H1 (cell line): Measurements from ENCODE around the gene NGEF. TPM values are rescaled to one million over a fixed set of nuclear protein-coding genes. Genes with fewer than 3 reads are reported as not detected.

Source experiments
- CTCF ChIA-PET: fragments of 300-600 bp; sonication (Branson Sonifier 250); formaldehyde crosslinking; loops from one replicate; lab custom pipeline; 2021; ENCODE audit not compliant: partially characterized antibody; lab: Charles Lee
- POLR2A ChIA-PET: fragments of 300-600 bp; sonication (Branson Sonifier 250); formaldehyde crosslinking; loops from one replicate; lab custom pipeline; 2021; ENCODE audit warnings: inconsistent platforms; ENCODE audit not compliant: partially characterized antibody; lab: Charles Lee
- DNase-seq, 2 experiments: peaks; one replicate each; pipeline versions ENCODE4 v3.0.0 to v3.0.0-alpha.2; 2010 to 2022; ENCODE audit warnings: low spot score in 2 of 2, low read depth in 1 of 2, mixed read lengths in 1 of 2
- FAIRE-seq: peaks from 2 replicates; lab custom pipeline; 2011; peaks lifted over from hg19 to GRCh38; lab: Jason Lieb, UNC
- H2AFZ ChIP-seq: 2 replicates; pipeline ENCODE4 v1.8.1; 2012; ENCODE audit warnings: low read length, inconsistent platforms
- H2AK5ac ChIP-seq: 2 replicates; pipeline ENCODE4 v1.6.1; 2013; ENCODE audit warnings: low read depth, low read length
- H2BK120ac ChIP-seq: replicated peaks from 2 replicates; pipeline ENCODE3; 2013; ENCODE audit warnings: low read depth, low read length, inconsistent platforms
- H2BK12ac ChIP-seq: 2 replicates; pipeline ENCODE4 v1.6.1; 2013; ENCODE audit warnings: low read depth, low read length
- H2BK15ac ChIP-seq: 2 replicates; pipeline ENCODE4 v1.6.1; 2013; ENCODE audit warnings: low read length
- H2BK20ac ChIP-seq: 2 replicates; pipeline ENCODE4 v1.6.1; 2013; ENCODE audit warnings: low read length
- H2BK5ac ChIP-seq: 2 replicates; pipeline ENCODE4 v1.6.1; 2013; ENCODE audit warnings: low read depth, low read length
- H3K14ac ChIP-seq: 2 replicates; pipeline ENCODE4 v1.6.1; 2013; ENCODE audit warnings: inconsistent platforms; ENCODE audit not compliant: insufficient read length
- H3K18ac ChIP-seq: 2 replicates; pipeline ENCODE4 v1.6.1; 2013; ENCODE audit warnings: low read length; ENCODE audit errors: extremely low read depth
- H3K23ac ChIP-seq: 2 replicates; pipeline ENCODE4 v1.6.1; 2013; ENCODE audit warnings: inconsistent platforms; ENCODE audit not compliant: insufficient read length
- H3K23me2 ChIP-seq: 2 replicates; pipeline ENCODE4 v1.6.1; 2013; ENCODE audit warnings: low read depth, low read length
- H3K27ac ChIP-seq: 2 replicates; pipeline ENCODE4 v1.6.1; 2011; ENCODE audit warnings: low read depth, low read length, inconsistent platforms
- H3K27me3 ChIP-seq, 4 experiments: replicated peaks in 1 of 4; 1 replicate in 1 of 4; 2 replicates in 3 of 4; pipeline versions ENCODE4 v1.6.1 to v1.8.1; 2011 to 2013; ENCODE audit warnings: low read length in 3 of 4, mild to moderate bottlenecking in 3 of 4, inconsistent platforms in 2 of 4, mixed read lengths in 2 of 4, moderate library complexity in 1 of 4; ENCODE audit not compliant: control insufficient read depth in 3 of 4, insufficient read depth in 3 of 4; ENCODE audit errors: extremely low read depth in 1 of 4
- H3K36me3 ChIP-seq, 4 experiments: 2 replicates each; pipeline versions ENCODE4 v1.6.1 to v1.8.1; 2011 to 2013; ENCODE audit warnings: mild to moderate bottlenecking in 4 of 4, low read length in 3 of 4, moderate library complexity in 2 of 4, control low read depth in 1 of 4, inconsistent platforms in 1 of 4; ENCODE audit not compliant: insufficient read depth in 4 of 4, control insufficient read depth in 2 of 4
- H3K4ac ChIP-seq: replicated peaks from 2 replicates; pipeline ENCODE3; 2013; ENCODE audit warnings: low read length, low read depth, mixed read lengths, inconsistent platforms; ENCODE audit not compliant: insufficient read length
- H3K4me1 ChIP-seq, 4 experiments: replicated peaks in 1 of 4; 1 replicate in 1 of 4; 2 replicates in 3 of 4; pipeline versions ENCODE4 v1.6.1 to v1.8.1; 2011 to 2013; ENCODE audit warnings: low read length in 3 of 4, inconsistent platforms in 2 of 4, mixed read lengths in 1 of 4; ENCODE audit not compliant: insufficient read depth in 4 of 4, control insufficient read depth in 3 of 4
- H3K4me2 ChIP-seq, 2 experiments: 2 replicates each; pipeline versions ENCODE4 v1.6.1 to v1.8.1; 2011 to 2013; ENCODE audit warnings: low read depth in 2 of 2, low read length in 2 of 2, control low read depth in 1 of 2, inconsistent platforms in 1 of 2, mild to moderate bottlenecking in 1 of 2; ENCODE audit not compliant: insufficient read depth in 1 of 2
- H3K4me3 ChIP-seq, 4 experiments: fragments of 200-600, 300-600 bp in 1 of 4; sonication (generic), shearing (Covaris generic), sonication (Bioruptor Twin) in 1 of 4; 2 replicates each; pipeline versions ENCODE4 v1.5.1 to v1.8.1; 2011 to 2016; ENCODE audit warnings: low read length in 4 of 4, low read depth in 3 of 4, control low read depth in 2 of 4, inconsistent platforms in 2 of 4, mild to moderate bottlenecking in 2 of 4, mixed read lengths in 1 of 4, moderate library complexity in 1 of 4; ENCODE audit not compliant: insufficient read depth in 2 of 4; ENCODE audit errors: extremely low read depth in 1 of 4
- H3K56ac ChIP-seq: replicated peaks from 2 replicates; pipeline ENCODE3; 2013; ENCODE audit warnings: low read depth, mild to moderate bottlenecking, mixed read lengths, low read length, inconsistent platforms; ENCODE audit not compliant: insufficient read length
- H3K79me1 ChIP-seq: 2 replicates; pipeline ENCODE4 v1.6.1; 2013; ENCODE audit warnings: low read depth, low read length, control low read depth
- H3K79me2 ChIP-seq, 2 experiments: 2 replicates each; pipeline versions ENCODE4 v1.6.1 to v1.8.1; 2012 to 2013; ENCODE audit warnings: low read length in 2 of 2, mild to moderate bottlenecking in 2 of 2, inconsistent platforms in 1 of 2; ENCODE audit not compliant: insufficient read depth in 2 of 2, control insufficient read depth in 1 of 2
- H3K9ac ChIP-seq, 4 experiments: replicated peaks in 1 of 4; 1 replicate in 1 of 4; 2 replicates in 3 of 4; pipeline versions ENCODE4 v1.6.1 to v1.8.1; 2011 to 2013; ENCODE audit warnings: low read depth in 3 of 4, low read length in 3 of 4, control low read depth in 2 of 4, mild to moderate bottlenecking in 2 of 4, moderate library complexity in 2 of 4, inconsistent platforms in 1 of 4; ENCODE audit errors: extremely low read depth in 1 of 4
- H3K9me3 ChIP-seq, 2 experiments: 2 replicates each; pipeline versions ENCODE4 v1.6.1 to v1.8.1; 2012 to 2013; ENCODE audit warnings: mild to moderate bottlenecking in 2 of 2, moderate library complexity in 2 of 2, control low read depth in 1 of 2, inconsistent platforms in 1 of 2, low read depth in 1 of 2, low read length in 1 of 2, mixed read lengths in 1 of 2; ENCODE audit not compliant: insufficient read depth in 2 of 2
- H4K20me1 ChIP-seq, 2 experiments: replicated peaks in 1 of 2; 2 replicates each; pipeline versions ENCODE3 to v1.8.1; 2011 to 2013; ENCODE audit warnings: inconsistent platforms in 2 of 2, low read length in 2 of 2, mild to moderate bottlenecking in 1 of 2; ENCODE audit not compliant: insufficient read depth in 2 of 2, control insufficient read depth in 1 of 2
- H4K5ac ChIP-seq: 2 replicates; pipeline ENCODE4 v1.6.1; 2013; ENCODE audit warnings: low read length, low read depth, mixed read lengths, inconsistent platforms; ENCODE audit not compliant: insufficient read length
- H4K8ac ChIP-seq: 2 replicates; pipeline ENCODE4 v1.8.0; 2013; ENCODE audit warnings: mild to moderate bottlenecking, moderate library complexity, low read length, inconsistent platforms; ENCODE audit not compliant: insufficient read depth; ENCODE audit errors: extremely low read depth
- H4K91ac ChIP-seq: replicated peaks from 2 replicates; pipeline ENCODE3; 2013; ENCODE audit warnings: low read length, mixed read lengths, inconsistent platforms; ENCODE audit not compliant: insufficient read length
- BCL11A ChIP-seq, 2 experiments: IDR thresholded peaks; one replicate each; pipeline ENCODE4 v1.6.1; 2011; ENCODE audit warnings: low read depth in 2 of 2, low read length in 2 of 2, mild to moderate bottlenecking in 2 of 2
- CREB1 ChIP-seq: IDR thresholded peaks from 2 replicates; pipeline ENCODE4 v1.6.1; 2012; ENCODE audit warnings: inconsistent platforms
- HDAC6 ChIP-seq: IDR thresholded peaks from one replicate; pipeline ENCODE4 v1.7.1; 2012; ENCODE audit warnings: low read depth, mild to moderate bottlenecking, inconsistent platforms, low read length, moderate library complexity
- JUND ChIP-seq: IDR thresholded peaks from 2 replicates; pipeline ENCODE4 v1.6.1; 2011; ENCODE audit warnings: mild to moderate bottlenecking, improper control_type of control experiment, low read length
- PHF8 ChIP-seq: fragments of 200-600 bp; sonication (generic); conservative IDR thresholded peaks from 2 replicates; pipeline ENCODE4 v1.7.1; 2012; ENCODE audit warnings: low read depth, mild to moderate bottlenecking, inconsistent platforms, low read length, moderate library complexity
- POU5F1 ChIP-seq: IDR thresholded peaks from 2 replicates; pipeline ENCODE4 v1.6.1; 2011; ENCODE audit warnings: low read depth, mild to moderate bottlenecking, low read length, moderate library complexity
- TAF1 ChIP-seq: IDR thresholded peaks from 2 replicates; pipeline ENCODE4 v1.6.1; 2011; ENCODE audit warnings: mild to moderate bottlenecking, low read depth, low read length
- ZNF274 ChIP-seq: IDR thresholded peaks from 2 replicates; pipeline ENCODE4 v1.7.0; 2012; ENCODE audit warnings: low read length, borderline replicate concordance; ENCODE audit errors: extremely low read depth
- WGBS, 2 experiments: shearing (Covaris generic) in 1 of 2; methylation state at CpG; one replicate each; pipeline versions ENCODE4 v1.1.6 to v1.1.7; 2013 to 2015; ENCODE audit warnings: low lambda C conversion rate in 2 of 2, mixed read lengths in 2 of 2, inconsistent platforms in 1 of 2, low coverage in 1 of 2, missing lambda C conversion rate in 1 of 2; ENCODE audit not compliant: insufficient replicate concordance in 2 of 2, insufficient coverage in 1 of 2, insufficient read length in 1 of 2; ENCODE audit errors: extremely low coverage in 1 of 2, missing lambda C conversion rate in 1 of 2; 5-methylcytosine and 5-hydroxymethylcytosine counted together
- polyA plus RNA-seq, 7 experiments: library from polyadenylated mRNA; depleted of rRNA in 3 of 7; stranded (reverse) in 5 of 7; unstranded in 2 of 7; fragments of >200 nt in 5 of 7; fragments of 200-250 nt in 2 of 7; gene quantifications; 1 replicate in 5 of 7; 2 replicates in 1 of 7; 4 replicates in 1 of 7; pipeline versions ENCODE4 v1.2.1 to v1.2.3, GENCODE V29; 2011 to 2013; ENCODE audit warnings: missing spikeins in 2 of 7, mixed read lengths in 2 of 7
- total RNA-seq: library from RNA; stranded (reverse); fragmentation: NEBNext Ultra II Directional; extraction: Animal tissue kit (Norgen Biotek cat#: 25700); gene quantifications from 2 replicates; pipeline ENCODE4 v1.2.1, GENCODE V29; 2021

NGEF gene
- total and polyA plus RNA-seq, 2 of the 8 experiments (the other 6 are each of a cell fraction or from before 2014, with no cell fraction given), result 2.7 to 3.2 TPM

DNA sequence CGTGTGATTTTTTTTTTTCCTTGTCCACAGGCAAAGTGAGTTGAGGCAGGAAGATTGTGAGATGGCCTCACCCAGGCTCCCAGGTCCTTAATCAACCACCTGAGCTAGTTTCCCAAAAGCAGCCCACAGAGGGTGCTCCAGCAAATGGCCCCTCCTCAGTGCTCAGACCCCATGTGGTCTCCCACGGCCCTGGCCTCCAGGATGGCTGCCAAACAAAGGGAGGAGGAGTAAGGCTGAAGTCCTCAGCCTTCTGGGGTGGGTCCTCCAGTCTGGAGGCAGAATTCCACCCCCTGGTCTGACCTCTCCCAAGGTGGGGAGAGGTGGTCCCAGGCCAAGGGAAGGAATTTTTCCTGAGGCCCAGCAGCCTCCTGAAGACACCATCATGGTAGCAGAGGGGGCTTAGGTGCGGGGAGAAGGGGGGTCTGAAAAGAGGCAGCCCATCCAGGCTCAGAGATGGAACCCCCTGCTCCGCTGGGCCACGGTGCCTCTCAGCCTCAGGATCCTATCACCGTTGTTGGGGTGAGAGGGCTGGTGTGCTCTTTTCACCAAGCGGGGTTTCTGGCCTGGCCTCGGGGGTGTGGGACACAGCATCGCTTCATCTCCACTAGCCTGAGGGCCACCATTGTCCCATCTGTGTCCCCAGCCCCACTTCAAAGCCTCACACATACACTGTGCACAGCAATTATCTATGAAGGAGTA lies 2.3 kb downstream of the NGEF start:
- Histone ChIP-seq H2BK5ac (no peak overlapping the region), H3K36me3 (no peaks in the 10 kb centered on the region), H3K27ac (no peak overlapping the region), H3K79me1 (no peaks in the 10 kb centered on the region), H3K4me1 (no peaks in the 10 kb centered on the region), H3K27me3 (no peaks in the 10 kb centered on the region), H4K5ac (no peak overlapping the region), H4K20me1 (no peaks in the 10 kb centered on the region), H3K14ac (no peak overlapping the region), H3K4ac (no peak overlapping the region), H3K18ac (no peak overlapping the region), H3K23me2 (peaks cover 10% of the 10 kb centered on the region; the same call in 1 of the 2 replicates), H2BK20ac (no peak overlapping the region), H3K9me3 (no peaks in the 10 kb centered on the region), H3K23ac (no peak overlapping the region), H2AK5ac (no peak overlapping the region), H4K8ac (no peak overlapping the region), H3K56ac (no peak overlapping the region), H2BK12ac (no peak overlapping the region), H3K4me2 (no peak overlapping the region), H2BK120ac (no peak overlapping the region), H3K9ac (no peak overlapping the region), H2AFZ (no peak overlapping the region), H3K4me3 (no peak overlapping the region), H4K91ac (no peak overlapping the region), H2BK15ac (no peak overlapping the region), H3K79me2 (no peaks in the 10 kb centered on the region)
- POLR2A ChIA-PET, result no interaction called here
- FAIRE-seq, result no peak
- TF ChIP-seq CREB1 (no peak), TAF1 (no peak), JUND (no peak), PHF8 (no peak), HDAC6 (no peak), BCL11A (IDR thresholded peaks at IDR 0.05; ENCODE audit: low read depth in 2 of 2, low read length in 2 of 2) (no peak), POU5F1 (no peak), ZNF274 (no peak)
- 90% methylated on average over 9 of the region's 9 CpGs; no CpG with 5 or more reads in 1 of the 2 experiments for WGBS, 2 experiments
- CTCF ChIA-PET, result interaction anchor here (0.5 to 2.9 kb wide), 7 partner anchors 13 to 241 kb away, joined by 3 to 10 read pairs (median 4); partner anchors contain the start of gene ATG16L1
- DNase-seq, result no peak
